H9 (cell line): ENCODE measurements around the gene PEPD. TPM values are rescaled to one million over a fixed set of nuclear protein-coding genes. Genes with fewer than 3 reads are reported as not detected.

Experiments
- DNase-seq: peaks from one replicate; pipeline ENCODE4 v3.0.0-alpha.2; 2017
- H2AFZ ChIP-seq: one replicate; pipeline ENCODE4 v1.6.1; 2013; ENCODE audit warnings: mild to moderate bottlenecking, low read length, control low read depth, moderate library complexity
- H2AK5ac ChIP-seq: 2 replicates; pipeline ENCODE4 v1.6.1; 2013; ENCODE audit warnings: low read length, control low read depth, mixed read lengths; ENCODE audit not compliant: insufficient read length
- H2BK120ac ChIP-seq: one replicate; pipeline ENCODE4 v1.6.1; 2013; ENCODE audit warnings: low read depth, mild to moderate bottlenecking, low read length, control low read depth, inconsistent platforms; ENCODE audit not compliant: poor library complexity, severe bottlenecking
- H2BK12ac ChIP-seq: 2 replicates; pipeline ENCODE4 v1.6.1; 2013; ENCODE audit warnings: low read length, control low read depth, mixed read lengths, low read depth; ENCODE audit not compliant: insufficient read length
- H2BK15ac ChIP-seq: 2 replicates; pipeline ENCODE4 v1.6.1; 2013; ENCODE audit warnings: low read depth, low read length, control low read depth
- H2BK20ac ChIP-seq: one replicate; pipeline ENCODE4 v1.6.1; 2013; ENCODE audit warnings: low read depth, mild to moderate bottlenecking, low read length, control low read depth, inconsistent platforms; ENCODE audit not compliant: poor library complexity, severe bottlenecking
- H2BK5ac ChIP-seq: 2 replicates; pipeline ENCODE4 v1.6.1; 2013; ENCODE audit warnings: low read length, control low read depth, mixed read lengths; ENCODE audit not compliant: insufficient read length
- H3K14ac ChIP-seq: 2 replicates; pipeline ENCODE4 v1.6.1; 2013; ENCODE audit warnings: low read length, control low read depth; ENCODE audit not compliant: insufficient read depth
- H3K18ac ChIP-seq: 2 replicates; pipeline ENCODE4 v1.6.1; 2013; ENCODE audit warnings: low read depth, mild to moderate bottlenecking, mixed read lengths, low read length, control low read depth; ENCODE audit not compliant: insufficient read length
- H3K23ac ChIP-seq: 2 replicates; pipeline ENCODE4 v1.6.1; 2013; ENCODE audit warnings: low read length, control low read depth, mixed read lengths, low read depth; ENCODE audit not compliant: insufficient read length
- H3K23me2 ChIP-seq: 2 replicates; pipeline ENCODE4 v1.6.1; 2013; ENCODE audit warnings: low read depth, mild to moderate bottlenecking, mixed read lengths, low read length, control low read depth; ENCODE audit not compliant: insufficient read length, poor library complexity, severe bottlenecking
- H3K27ac ChIP-seq: 2 replicates; pipeline ENCODE4 v1.5.1; 2013; ENCODE audit warnings: low read length, control low read depth, mixed read lengths, low read depth; ENCODE audit not compliant: insufficient read length
- H3K27me3 ChIP-seq: 2 replicates; pipeline ENCODE4 v1.6.1; 2013; ENCODE audit warnings: low read length, control low read depth, inconsistent platforms; ENCODE audit not compliant: insufficient read depth
- H3K4ac ChIP-seq: 2 replicates; pipeline ENCODE4 v1.6.1; 2013; ENCODE audit warnings: low read depth, mild to moderate bottlenecking, control low read depth, inconsistent platforms, low read length, moderate library complexity
- H3K4me1 ChIP-seq: 2 replicates; pipeline ENCODE4 v1.6.1; 2013; ENCODE audit warnings: low read length, control low read depth, inconsistent platforms; ENCODE audit not compliant: insufficient read depth
- H3K4me2 ChIP-seq: 2 replicates; pipeline ENCODE4 v1.6.1; 2013; ENCODE audit warnings: low read length, control low read depth, mixed read lengths; ENCODE audit not compliant: insufficient read length, insufficient read depth
- H3K56ac ChIP-seq: 2 replicates; pipeline ENCODE4 v1.6.1; 2013; ENCODE audit warnings: low read depth, mild to moderate bottlenecking, mixed read lengths, low read length, control low read depth; ENCODE audit not compliant: insufficient read length
- H3K79me1 ChIP-seq: 2 replicates; pipeline ENCODE4 v1.6.1; 2013; ENCODE audit warnings: low read depth, mild to moderate bottlenecking, moderate library complexity, low read length, control low read depth, inconsistent platforms; ENCODE audit not compliant: insufficient read depth, poor library complexity, severe bottlenecking
- H3K79me2 ChIP-seq: 2 replicates; pipeline ENCODE4 v1.6.1; 2013; ENCODE audit warnings: low read length, control low read depth, inconsistent platforms; ENCODE audit not compliant: insufficient read depth
- H3K9ac ChIP-seq: 2 replicates; pipeline ENCODE4 v1.6.1; 2013; ENCODE audit warnings: low read length, control low read depth, mixed read lengths; ENCODE audit not compliant: insufficient read length; ENCODE audit errors: extremely low read depth
- H3K9me3 ChIP-seq: one replicate; pipeline ENCODE4 v1.6.1; 2013; ENCODE audit warnings: low read depth, low read length, inconsistent platforms; ENCODE audit not compliant: control insufficient read depth
- H3T11ph ChIP-seq: one replicate; pipeline ENCODE4 v1.6.1; 2013; ENCODE audit warnings: mild to moderate bottlenecking, low read length, control low read depth, inconsistent platforms
- H4K20me1 ChIP-seq: one replicate; pipeline ENCODE4 v1.6.1; 2013; ENCODE audit not compliant: control insufficient read depth, insufficient read length, insufficient read depth
- H4K5ac ChIP-seq: 2 replicates; pipeline ENCODE4 v1.6.1; 2013; ENCODE audit warnings: low read depth, mild to moderate bottlenecking, mixed read lengths, low read length, control low read depth; ENCODE audit not compliant: insufficient read length
- H4K8ac ChIP-seq: replicated peaks from 2 replicates; pipeline ENCODE4 v1.6.1; 2013; ENCODE audit warnings: low read length, control low read depth, mixed read lengths, low read depth; ENCODE audit not compliant: insufficient read length
- H4K91ac ChIP-seq: 2 replicates; pipeline ENCODE4 v1.6.1; 2013; ENCODE audit warnings: low read depth, mild to moderate bottlenecking, moderate library complexity, mixed read lengths, low read length, control low read depth; ENCODE audit not compliant: insufficient read length
- H3K27ac Mint-ChIP-seq, 3 experiments: 2 replicates in 2 of 3; 3 replicates in 1 of 3; pipeline ENCODE4 v1.8.0; 2020 to 2021; ENCODE audit warnings: mixed read lengths in 3 of 3, mild to moderate bottlenecking in 1 of 3, moderate library complexity in 1 of 3
- H3K27me3 Mint-ChIP-seq: 2 replicates; pipeline ENCODE4 v1.8.0; 2021; ENCODE audit warnings: low read depth, mild to moderate bottlenecking, moderate library complexity, mixed read lengths
- H3K36me3 Mint-ChIP-seq, 3 experiments: 2 replicates in 2 of 3; 3 replicates in 1 of 3; pipeline ENCODE4 v1.8.0; 2020 to 2021; ENCODE audit warnings: low read depth in 3 of 3, mixed read lengths in 3 of 3; ENCODE audit not compliant: insufficient read depth in 1 of 3
- H3K4me1 Mint-ChIP-seq, 2 experiments: 2 replicates each; pipeline ENCODE4 v1.8.0; 2020; ENCODE audit warnings: mixed read lengths in 2 of 2
- H3K4me3 Mint-ChIP-seq, 2 experiments: 2 replicates in 1 of 2; 3 replicates in 1 of 2; pipeline ENCODE4 v1.8.0; 2020 to 2021; ENCODE audit warnings: mild to moderate bottlenecking in 2 of 2, mixed read lengths in 2 of 2, moderate library complexity in 1 of 2
- H3K9me3 Mint-ChIP-seq, 2 experiments: 2 replicates in 1 of 2; 3 replicates in 1 of 2; pipeline ENCODE4 v1.8.0; 2020; ENCODE audit warnings: mild to moderate bottlenecking in 2 of 2, mixed read lengths in 2 of 2, moderate library complexity in 1 of 2
- WGBS: extraction: QIAGEN DNeasy Blood & Tissue Kit; methylation state at CpG from one replicate; pipeline ENCODE4 v1.1.7; 2013; ENCODE audit warnings: missing lambda C conversion rate, low lambda C conversion rate, mixed read lengths; ENCODE audit not compliant: insufficient read length; ENCODE audit errors: extremely low coverage; 5-methylcytosine and 5-hydroxymethylcytosine counted together
- total RNA-seq: library from RNA; stranded (reverse); gene quantifications from 2 replicates; pipeline ENCODE4 v1.2.1, GENCODE V29; 2021
- TF ChIP-seq, protein P1 (sequence below): fragments of 200-600 bp; sonication (generic); conservative IDR thresholded peaks from 3 replicates; pipeline ENCODE4 v1.8.0; 2021; ENCODE audit warnings: antibody characterized with exemption, mild to moderate bottlenecking

PEPD gene
- total RNA-seq, 1 experiment from 2014 or later: 52.8 TPM

DNA sequence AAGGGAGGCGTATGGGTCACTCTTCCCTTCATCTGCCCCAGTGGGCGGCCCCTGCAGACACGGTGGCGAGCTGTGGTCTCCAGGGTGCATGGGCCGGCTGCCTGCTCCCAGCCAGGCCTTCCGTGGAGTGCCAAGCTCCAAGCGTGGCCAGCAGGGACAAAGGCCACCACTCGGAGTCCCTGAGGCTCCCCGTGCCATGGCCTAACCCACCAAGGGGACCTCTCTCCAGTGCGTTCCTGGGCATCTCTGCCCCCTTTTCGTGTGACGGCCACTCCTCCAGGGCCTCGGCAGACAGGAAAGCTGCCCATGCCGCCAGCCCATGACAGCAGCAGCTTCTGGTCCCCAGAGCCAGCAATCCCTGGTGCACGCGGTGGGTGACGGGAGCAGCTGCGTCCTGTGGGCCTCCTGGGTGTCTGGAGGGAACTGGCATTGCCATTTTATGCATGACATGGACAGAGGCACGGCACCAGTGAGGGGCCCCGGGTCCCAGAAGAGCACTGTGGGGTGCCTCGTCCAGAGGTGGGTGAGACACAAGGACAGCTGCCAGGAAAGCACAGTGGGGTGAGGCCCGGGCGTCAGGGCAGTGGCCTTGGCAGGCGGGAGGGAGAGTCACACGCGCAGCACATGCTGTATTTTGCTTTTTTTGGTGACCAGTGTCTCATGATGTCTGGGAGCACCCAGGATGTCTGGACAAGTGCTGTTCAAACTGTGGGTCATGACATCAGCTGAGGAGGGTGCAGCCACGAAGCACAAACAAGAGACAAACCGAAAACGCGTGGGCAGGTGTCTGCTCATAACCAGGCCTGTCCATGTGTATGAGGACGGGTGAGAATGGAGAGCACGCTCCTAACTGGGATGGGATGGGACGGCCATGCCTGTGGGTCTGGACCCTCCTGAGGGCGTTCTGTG lies 115.8 kb downstream of the PEPD start:
- Histone ChIP-seq H4K8ac (no peak overlapping the region), H3K14ac (no peak overlapping the region), H3K27me3 (no peaks in the 10 kb centered on the region), H3K4me1 (no peaks in the 10 kb centered on the region), H3K27ac (no peak overlapping the region), H3K9me3 (no peaks in the 10 kb centered on the region), H2BK20ac (no peak overlapping the region), H3K4me2 (no peak overlapping the region), H3K23ac (no peak overlapping the region), H2BK120ac (no peak overlapping the region), H3K79me1 (no peaks in the 10 kb centered on the region), H4K20me1 (no peaks in the 10 kb centered on the region), H2BK5ac (no peak overlapping the region), H3K4ac (no peak overlapping the region), H2BK15ac (no peak overlapping the region), H3K23me2 (no peaks in the 10 kb centered on the region), H4K5ac (no peak overlapping the region), H2BK12ac (no peak overlapping the region), H3K79me2 (no peaks in the 10 kb centered on the region), H3K56ac (no peak overlapping the region), H2AK5ac (no peak overlapping the region), H3T11ph (no peak overlapping the region), H2AFZ (no peak overlapping the region), H3K18ac (no peak overlapping the region), H3K9ac (no peak overlapping the region), H4K91ac (no peak overlapping the region)
- Mint-ChIP-seq H3K27ac (peak overlapping the region in 1 of 3 experiments; percentile 85; a peak in 3 of 7 replicates), H3K36me3 (no peaks in the 10 kb centered on the region; a peak in 2 of 7 replicates), H3K4me3 (no peak overlapping the region), H3K4me1 (peaks cover 6 to 11% of the 10 kb centered on the region in 2 experiments), H3K9me3 (no peaks in the 10 kb centered on the region), H3K27me3 (no peaks in the 10 kb centered on the region)
- DNase-seq: no peak
- TF ChIP-seq, protein P1, sequence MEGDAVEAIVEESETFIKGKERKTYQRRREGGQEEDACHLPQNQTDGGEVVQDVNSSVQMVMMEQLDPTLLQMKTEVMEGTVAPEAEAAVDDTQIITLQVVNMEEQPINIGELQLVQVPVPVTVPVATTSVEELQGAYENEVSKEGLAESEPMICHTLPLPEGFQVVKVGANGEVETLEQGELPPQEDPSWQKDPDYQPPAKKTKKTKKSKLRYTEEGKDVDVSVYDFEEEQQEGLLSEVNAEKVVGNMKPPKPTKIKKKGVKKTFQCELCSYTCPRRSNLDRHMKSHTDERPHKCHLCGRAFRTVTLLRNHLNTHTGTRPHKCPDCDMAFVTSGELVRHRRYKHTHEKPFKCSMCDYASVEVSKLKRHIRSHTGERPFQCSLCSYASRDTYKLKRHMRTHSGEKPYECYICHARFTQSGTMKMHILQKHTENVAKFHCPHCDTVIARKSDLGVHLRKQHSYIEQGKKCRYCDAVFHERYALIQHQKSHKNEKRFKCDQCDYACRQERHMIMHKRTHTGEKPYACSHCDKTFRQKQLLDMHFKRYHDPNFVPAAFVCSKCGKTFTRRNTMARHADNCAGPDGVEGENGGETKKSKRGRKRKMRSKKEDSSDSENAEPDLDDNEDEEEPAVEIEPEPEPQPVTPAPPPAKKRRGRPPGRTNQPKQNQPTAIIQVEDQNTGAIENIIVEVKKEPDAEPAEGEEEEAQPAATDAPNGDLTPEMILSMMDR: no peak
- no CpG with 5 or more reads among the region's 34 CpGs for WGBS
